Measurements from ENCODE around the gene ITGA6.

Gene ITGA6

GRCh38 chr2:172408143-172408766 is 19.1 kb upstream of the ITGA6 start:
- TF ChIP-seq PATZ1 (CRISPR knock-in tag; IDR thresholded peaks at IDR 0.05; ENCODE audit: borderline replicate concordance) (no peak), CSDC2 (CRISPR knock-in tag; IDR thresholded peaks at IDR 0.05) (no peak), ZNF70 (CRISPR knock-in tag; IDR thresholded peaks at IDR 0.05) (no peak), RARB (CRISPR knock-in tag; IDR thresholded peaks at IDR 0.05) (no peak), PPARA (CRISPR knock-in tag; IDR thresholded peaks at IDR 0.05; ENCODE audit: borderline replicate concordance) (no peak), SNAI2 (CRISPR knock-in tag; IDR thresholded peaks at IDR 0.05) (no peak), ISL1 (CRISPR knock-in tag; IDR thresholded peaks at IDR 0.05) (no peak), ZFP3 (CRISPR knock-in tag; IDR thresholded peaks at IDR 0.05) (no peak), TOX (CRISPR knock-in tag; IDR thresholded peaks at IDR 0.05; ENCODE audit: borderline replicate concordance) (no peak), ARNTL (CRISPR knock-in tag; IDR thresholded peaks at IDR 0.05; ENCODE audit: borderline replicate concordance, low read depth) (no peak), ESRRG (CRISPR knock-in tag; IDR thresholded peaks at IDR 0.05) (no peak), ZNF565 (CRISPR knock-in tag; conservative IDR thresholded peaks at IDR 0.05; ENCODE audit: low read depth) (no peak), OSR1 (CRISPR knock-in tag; IDR thresholded peaks at IDR 0.05) (no peak)
- no peak for ATAC-seq

GRCh38 chr2:172409042-172409441 is 18.3 kb upstream of the ITGA6 start:
- ATAC-seq = no peak
- TF ChIP-seq ZNF8 (CRISPR knock-in tag; IDR thresholded peaks at IDR 0.05) = no peak
- no peak for TF ChIP-seq SNAI2 (CRISPR knock-in tag; IDR thresholded peaks at IDR 0.05)
- TF ChIP-seq POU6F1 (CRISPR knock-in tag; IDR thresholded peaks at IDR 0.05; ENCODE audit: borderline replicate concordance, low read depth) = no peak
- no peak for TF ChIP-seq ISL1 (CRISPR knock-in tag; IDR thresholded peaks at IDR 0.05)
- TF ChIP-seq ARNTL (CRISPR knock-in tag; IDR thresholded peaks at IDR 0.05; ENCODE audit: borderline replicate concordance, low read depth) = no peak
- TF ChIP-seq ZC3H10 (CRISPR knock-in tag; IDR thresholded peaks at IDR 0.05) = no peak
- no peak for TF ChIP-seq TOX (CRISPR knock-in tag; IDR thresholded peaks at IDR 0.05; ENCODE audit: borderline replicate concordance)
- no peak for TF ChIP-seq ESRRG (CRISPR knock-in tag; IDR thresholded peaks at IDR 0.05)
- TF ChIP-seq OSR1 (CRISPR knock-in tag; IDR thresholded peaks at IDR 0.05) = no peak
- no peak for TF ChIP-seq RARB (CRISPR knock-in tag; IDR thresholded peaks at IDR 0.05)

GRCh38 chr2:172412984-172413492 is 14.3 kb upstream of the ITGA6 start:
- TF ChIP-seq ZNF8 (CRISPR knock-in tag; IDR thresholded peaks at IDR 0.05) (no peak), OSR1 (CRISPR knock-in tag; IDR thresholded peaks at IDR 0.05) (no peak), SNAI2 (CRISPR knock-in tag; IDR thresholded peaks at IDR 0.05) (no peak), TSHZ2 (CRISPR knock-in tag; IDR thresholded peaks at IDR 0.05) (no peak), GLIS3 (CRISPR knock-in tag; IDR thresholded peaks at IDR 0.05) (no peak), TOX (CRISPR knock-in tag; IDR thresholded peaks at IDR 0.05; ENCODE audit: borderline replicate concordance) (no peak), BACH2 (CRISPR knock-in tag; IDR thresholded peaks at IDR 0.05; ENCODE audit: borderline replicate concordance) (no peak), POU6F1 (CRISPR knock-in tag; IDR thresholded peaks at IDR 0.05; ENCODE audit: borderline replicate concordance, low read depth) (no peak)
- ATAC-seq = no peak
